ENCODE measurements around the gene CD58.
"Not testable (repeated sequence)": the region's sequence is repeated elsewhere in the genome, so short reads cannot be mapped to it uniquely, and the experiment has no call there.

Gene CD58, protein sequence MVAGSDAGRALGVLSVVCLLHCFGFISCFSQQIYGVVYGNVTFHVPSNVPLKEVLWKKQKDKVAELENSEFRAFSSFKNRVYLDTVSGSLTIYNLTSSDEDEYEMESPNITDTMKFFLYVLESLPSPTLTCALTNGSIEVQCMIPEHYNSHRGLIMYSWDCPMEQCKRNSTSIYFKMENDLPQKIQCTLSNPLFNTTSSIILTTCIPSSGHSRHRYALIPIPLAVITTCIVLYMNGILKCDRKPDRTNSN

DNA sequence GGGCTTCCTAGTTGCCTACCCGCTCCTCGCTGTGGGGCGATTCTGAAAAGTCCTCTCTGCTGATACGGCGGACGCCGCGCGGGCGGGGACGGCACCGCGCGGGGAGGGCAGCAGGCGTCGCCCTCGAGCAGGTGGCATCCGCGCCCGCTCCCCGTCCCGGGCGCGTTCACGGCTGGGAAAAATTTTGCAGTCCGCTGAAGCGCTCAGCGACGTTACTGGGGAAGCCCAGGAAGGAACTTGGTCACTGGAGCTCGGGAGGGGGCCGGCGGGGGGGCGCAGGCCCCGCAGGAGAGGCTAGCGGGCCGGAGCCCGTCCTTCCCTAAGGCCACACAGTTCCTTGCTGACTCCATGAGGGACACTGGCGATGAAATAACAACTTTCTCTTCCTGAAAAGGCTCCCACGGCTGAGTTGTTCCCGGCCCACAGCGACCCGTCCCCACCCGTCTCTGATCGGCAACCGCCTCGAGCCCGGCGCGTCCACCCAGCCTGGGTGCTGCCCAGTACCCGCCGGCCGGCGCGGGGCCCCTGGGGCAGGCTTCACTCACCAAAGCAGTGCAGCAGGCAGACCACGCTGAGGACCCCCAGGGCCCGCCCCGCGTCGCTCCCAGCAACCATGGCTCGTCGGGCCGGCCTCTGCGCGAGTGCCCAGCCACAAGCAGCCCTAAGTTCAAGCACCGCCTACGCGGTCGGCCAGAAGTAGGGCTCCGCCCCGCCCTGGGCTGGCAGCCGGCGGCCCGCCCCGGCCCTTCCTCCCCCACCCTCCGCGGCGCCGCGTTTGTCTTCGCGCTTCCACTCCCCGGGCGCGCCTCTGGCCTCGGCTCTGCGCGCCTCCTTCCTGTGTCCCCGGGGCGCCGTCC, at the start of gene CD58:
TSS of gene CD58 (minus strand) at position 669 of the 857 bp plus-strand sequence. CDS start at position 615, 54 bp downstream.
- Mint-ChIP-seq H3K4me1 (peaks cover 78% of the 10 kb centered on the region), H3K4me3 (peak within 1 kb of the TSS; percentile 98), H3K27me3 (no peaks in the 10 kb centered on the region), H3K9me3 (no peaks in the 10 kb centered on the region), H3K27ac (peak within 1 kb of the TSS; percentile 99), H3K36me3 (peaks cover 45% of the 10 kb centered on the region)
- ATAC-seq: peak; percentile 94

DNA sequence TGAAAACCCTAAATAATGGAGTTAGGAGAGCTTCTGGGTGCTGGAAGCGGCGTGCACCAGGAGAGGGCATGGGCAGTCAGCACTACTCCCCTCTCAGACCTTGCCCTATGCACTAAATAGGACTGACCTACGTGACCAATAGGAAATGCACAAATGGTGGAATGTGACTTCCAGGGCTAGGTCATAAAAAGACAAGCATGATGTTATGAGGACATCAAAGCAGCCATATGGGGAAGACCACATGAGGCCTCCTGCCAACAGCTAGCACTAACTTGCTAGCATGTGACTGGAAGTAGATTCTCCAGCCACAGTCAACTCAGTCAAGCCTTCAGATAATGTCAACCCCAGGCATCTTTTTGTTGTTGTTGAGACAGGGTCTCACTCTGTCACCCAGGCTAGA, 49.6 kb upstream of the CD58 start:
- H3K4me1 Mint-ChIP-seq, H3K27ac Mint-ChIP-seq, H3K4me3 Mint-ChIP-seq, H3K9me3 Mint-ChIP-seq, H3K27me3 Mint-ChIP-seq, ATAC-seq: not testable (repeated sequence)
- peaks cover 18% of the 10 kb centered on the region for H3K36me3 Mint-ChIP-seq

DNA sequence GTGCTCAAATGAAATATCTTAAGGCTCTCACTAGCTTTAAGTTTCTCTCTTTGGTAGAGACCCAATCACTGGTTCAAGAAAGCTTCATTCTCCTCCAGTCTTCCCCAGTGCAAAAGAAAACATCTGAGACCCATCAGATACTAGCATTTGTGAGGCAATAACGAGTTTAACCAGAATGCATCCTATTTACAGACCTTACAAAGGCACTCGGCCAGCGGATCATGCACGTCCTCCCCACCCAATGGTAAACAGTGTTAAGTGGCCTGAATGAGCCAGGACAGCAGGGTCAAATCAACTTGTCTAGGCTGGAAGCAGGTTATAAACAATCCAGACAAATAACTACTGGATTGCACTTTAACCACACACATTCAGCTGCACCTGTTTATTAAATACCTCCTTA, 48.3 kb upstream of the CD58 start:
- peaks cover 24% of the 10 kb centered on the region for H3K36me3 Mint-ChIP-seq
- H3K27me3 Mint-ChIP-seq, H3K4me1 Mint-ChIP-seq, H3K9me3 Mint-ChIP-seq, H3K4me3 Mint-ChIP-seq, H3K27ac Mint-ChIP-seq, ATAC-seq: not testable (repeated sequence)

DNA sequence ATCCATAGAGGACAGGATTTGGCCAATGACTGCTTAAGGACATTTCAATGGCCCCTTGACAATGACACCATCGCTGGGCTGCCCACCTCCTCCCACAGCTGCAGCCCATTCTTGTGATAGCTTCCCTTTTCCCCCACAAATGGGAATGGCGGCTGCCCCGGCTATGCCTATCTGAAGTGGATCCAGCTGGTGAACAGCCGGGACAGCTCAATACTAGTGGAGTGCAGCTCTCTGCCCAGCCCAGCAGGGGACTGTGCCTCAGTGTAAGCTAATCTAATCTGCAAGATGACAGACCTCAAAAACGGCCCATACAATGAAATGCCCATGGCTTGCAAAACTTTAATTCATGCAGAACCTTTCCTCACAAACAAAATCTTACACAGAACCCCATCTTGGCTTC, 47.0 kb upstream of the CD58 start:
- H3K36me3 Mint-ChIP-seq: peaks cover 25% of the 10 kb centered on the region
- not testable (repeated sequence) for ATAC-seq, H3K4me3 Mint-ChIP-seq, H3K27ac Mint-ChIP-seq, H3K4me1 Mint-ChIP-seq, H3K9me3 Mint-ChIP-seq, H3K27me3 Mint-ChIP-seq

DNA sequence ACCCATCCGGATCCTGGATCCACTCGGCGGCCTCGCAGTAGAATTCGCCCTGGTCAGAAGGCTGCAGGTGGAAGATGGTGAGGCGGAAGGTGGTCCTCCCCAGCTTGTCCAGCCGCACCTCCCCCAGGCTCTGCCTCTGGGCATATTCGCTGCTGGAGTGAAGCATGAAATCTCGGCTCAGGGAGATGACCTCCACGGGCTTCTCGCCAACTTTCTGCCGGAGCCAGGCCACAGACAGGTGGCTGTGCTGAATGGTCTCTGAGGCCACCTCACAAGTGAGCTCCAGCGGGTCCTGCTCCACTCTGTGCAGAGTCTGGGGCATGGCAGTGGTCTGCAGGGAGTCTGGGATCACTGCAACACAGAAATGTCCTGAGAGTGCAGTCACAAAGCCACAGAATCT, 43.0 kb upstream of the CD58 start:
- H3K4me1 Mint-ChIP-seq: peaks cover 22% of the 10 kb centered on the region
- H3K27me3 Mint-ChIP-seq, H3K9me3 Mint-ChIP-seq, H3K27ac Mint-ChIP-seq, ATAC-seq, H3K4me3 Mint-ChIP-seq: not testable (repeated sequence)
- H3K36me3 Mint-ChIP-seq: peaks cover 43% of the 10 kb centered on the region

DNA sequence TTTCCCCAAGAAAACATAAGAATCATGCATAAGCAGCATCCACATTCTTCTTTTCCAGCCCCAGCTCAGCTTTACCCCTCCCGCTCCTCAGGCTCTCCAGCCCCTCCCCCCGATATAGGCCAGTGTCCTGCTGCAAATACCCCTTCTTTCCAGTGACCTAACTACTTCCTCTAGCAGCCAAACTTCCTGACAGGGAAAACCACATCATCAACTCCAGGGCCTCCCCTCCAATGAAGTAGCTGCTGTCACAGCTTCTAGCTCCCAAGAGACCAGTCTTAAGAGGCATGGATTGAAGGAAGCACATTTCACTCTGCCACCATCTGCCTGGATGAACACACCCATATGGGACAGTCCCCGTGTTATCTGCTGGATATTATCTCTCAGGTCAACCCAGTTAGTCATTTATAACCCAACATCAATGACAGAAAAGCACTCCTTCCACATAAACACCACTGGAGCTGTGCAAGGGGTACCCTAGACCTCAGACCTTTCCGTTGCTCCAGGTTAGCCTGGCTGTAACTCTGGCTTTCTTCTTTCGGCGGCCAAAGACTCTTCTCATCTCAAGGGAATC, 39.1 kb upstream of the CD58 start:
- H3K27me3 Mint-ChIP-seq, H3K9me3 Mint-ChIP-seq, H3K4me3 Mint-ChIP-seq: not testable (repeated sequence)
- peak overlapping the region; percentile 58 for H3K27ac Mint-ChIP-seq
- ATAC-seq: peak; percentile 28
- peaks cover 31% of the 10 kb centered on the region for H3K36me3 Mint-ChIP-seq
- peaks cover 46% of the 10 kb centered on the region for H3K4me1 Mint-ChIP-seq

DNA sequence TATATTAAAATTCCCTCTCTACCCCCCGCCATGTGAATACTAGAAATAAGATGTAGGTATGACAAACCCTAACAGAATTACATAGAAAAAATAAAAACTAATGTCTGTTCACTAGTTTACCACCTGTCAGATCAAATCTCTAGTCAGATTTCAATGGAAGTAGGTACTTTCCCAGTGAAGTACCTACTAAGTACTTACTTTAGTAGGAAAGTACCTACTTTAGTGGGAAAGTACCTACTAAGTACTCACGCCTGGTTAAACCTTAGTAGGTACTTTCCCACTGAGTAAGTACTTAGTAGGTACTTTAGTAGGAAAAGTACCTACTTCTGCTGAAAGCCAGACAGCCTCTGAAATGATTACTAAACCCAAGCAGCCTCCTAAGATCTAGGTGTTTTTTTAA, 38.0 kb upstream of the CD58 start:
- peak overlapping the region; percentile 58 for H3K27ac Mint-ChIP-seq
- H3K9me3 Mint-ChIP-seq, H3K4me3 Mint-ChIP-seq, H3K27me3 Mint-ChIP-seq: not testable (repeated sequence)
- H3K36me3 Mint-ChIP-seq: peaks cover 31% of the 10 kb centered on the region
- peaks cover 46% of the 10 kb centered on the region for H3K4me1 Mint-ChIP-seq
- peak; percentile 26 for ATAC-seq

DNA sequence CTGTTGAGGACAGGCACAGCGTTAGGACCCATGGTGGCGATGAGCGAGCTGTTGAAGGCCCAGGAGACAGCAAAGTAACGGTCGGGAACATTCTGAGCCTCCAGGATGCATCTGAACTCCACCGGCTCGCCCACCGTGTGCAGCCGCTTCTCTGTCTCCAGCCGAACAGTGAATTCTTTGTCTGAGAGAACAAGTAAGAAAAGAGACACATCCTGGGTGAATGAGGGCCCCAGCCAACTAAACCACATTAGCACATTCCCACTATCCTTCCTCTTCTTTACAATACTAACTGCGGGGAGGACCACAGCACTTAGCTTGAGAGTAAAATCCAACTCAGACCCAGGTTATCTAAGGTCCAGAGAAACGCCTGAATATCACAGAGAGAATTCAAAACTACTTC, 37.3 kb upstream of the CD58 start:
- peak overlapping the region; percentile 31 for H3K4me3 Mint-ChIP-seq
- not testable (repeated sequence) for ATAC-seq, H3K27me3 Mint-ChIP-seq, H3K9me3 Mint-ChIP-seq
- peak overlapping the region; percentile 58 for H3K27ac Mint-ChIP-seq
- H3K4me1 Mint-ChIP-seq: peaks cover 46% of the 10 kb centered on the region
- H3K36me3 Mint-ChIP-seq: peaks cover 36% of the 10 kb centered on the region

DNA sequence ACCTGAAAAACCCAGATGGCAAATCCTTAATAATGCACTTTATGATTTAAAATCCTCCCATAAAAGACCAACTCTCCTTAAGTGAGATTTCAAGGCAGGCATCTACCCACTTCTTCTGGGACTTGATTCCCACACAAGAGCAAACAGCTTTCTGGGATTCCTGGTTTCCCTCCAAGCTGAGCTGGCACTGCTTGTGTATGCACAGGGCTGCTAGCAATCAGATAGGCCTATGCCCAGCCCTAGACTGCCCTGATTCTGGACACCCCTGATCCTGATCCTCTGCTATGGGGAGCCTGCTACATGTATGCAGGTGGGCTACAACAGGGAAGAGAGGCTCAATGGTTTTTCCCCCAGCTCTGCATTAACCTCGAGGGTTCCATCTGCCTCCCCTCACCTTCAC, 36.6 kb upstream of the CD58 start:
- Mint-ChIP-seq H3K36me3 (peaks cover 32% of the 10 kb centered on the region), H3K27ac (peak overlapping the region; percentile 58), H3K4me1 (peaks cover 46% of the 10 kb centered on the region)
- H3K27me3 Mint-ChIP-seq, ATAC-seq, H3K9me3 Mint-ChIP-seq, H3K4me3 Mint-ChIP-seq: not testable (repeated sequence)

DNA sequence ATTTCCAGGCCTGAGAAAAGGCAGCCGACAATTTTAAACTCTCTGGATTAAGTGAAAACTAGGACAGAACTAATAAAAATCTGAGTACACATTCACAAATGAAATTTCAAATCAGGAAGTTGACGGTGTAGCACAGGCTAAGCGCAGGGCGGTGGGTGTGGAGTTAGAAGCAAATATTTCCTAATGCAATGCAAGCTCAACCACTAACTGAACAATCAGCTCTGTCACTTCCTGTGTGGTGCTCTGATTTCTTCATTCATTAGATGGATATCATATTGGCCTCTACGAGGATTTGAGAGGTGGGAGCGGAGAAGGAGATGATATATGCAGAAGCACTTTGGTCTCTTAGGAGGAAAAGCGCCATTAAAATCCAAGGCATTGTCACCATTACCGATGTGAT, 35.2 kb upstream of the CD58 start:
- H3K9me3 Mint-ChIP-seq, H3K27ac Mint-ChIP-seq, ATAC-seq, H3K27me3 Mint-ChIP-seq: not testable (repeated sequence)
- Mint-ChIP-seq H3K36me3 (peaks cover 21% of the 10 kb centered on the region), H3K4me3 (peak overlapping the region; percentile 11), H3K4me1 (peaks cover 46% of the 10 kb centered on the region)

DNA sequence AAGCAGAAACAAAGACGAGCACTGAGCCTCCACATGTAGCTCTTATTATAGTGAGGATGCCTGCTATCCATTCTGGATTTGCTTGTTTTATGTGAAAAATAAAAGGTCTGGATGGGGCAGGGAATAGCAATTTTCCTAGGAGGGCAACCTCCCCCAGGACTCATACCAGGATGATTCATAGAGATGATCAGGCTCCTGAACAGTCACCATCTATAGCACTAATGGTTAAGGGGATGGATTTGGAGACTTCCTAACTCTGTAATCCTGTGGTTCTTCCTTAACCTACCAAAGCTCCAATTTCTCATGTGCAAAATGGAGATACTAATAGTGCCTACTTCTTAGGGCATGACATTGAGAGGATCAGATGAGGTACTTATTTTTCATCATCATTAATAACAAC, 34.5 kb upstream of the CD58 start:
- ATAC-seq: no peak

DNA sequence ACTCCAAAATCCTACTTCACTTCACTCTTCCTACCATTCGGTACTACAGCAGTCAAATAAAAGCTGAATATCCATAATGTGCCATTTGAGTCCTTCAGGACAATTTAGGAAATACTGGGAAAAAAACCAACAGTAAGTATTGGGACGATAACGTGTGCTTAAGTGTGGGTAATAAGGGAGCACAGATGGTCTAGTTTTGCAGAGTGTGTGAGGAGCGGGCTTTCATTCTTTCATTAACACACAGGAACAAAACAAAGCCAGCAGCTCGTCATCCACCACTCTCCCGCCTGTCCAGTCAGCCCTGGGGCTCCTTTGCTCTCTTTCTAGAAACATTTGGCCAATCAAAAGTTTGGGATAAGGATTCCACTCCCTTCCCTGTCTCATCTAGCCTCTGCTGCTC, 33.6 kb upstream of the CD58 start:
- not testable (repeated sequence) for H3K27me3 Mint-ChIP-seq

More for the DNA sequence above, 34.5 kb upstream of the CD58 start:
- H3K36me3 Mint-ChIP-seq: peaks cover 14% of the 10 kb centered on the region
- H3K4me1 Mint-ChIP-seq: peaks cover 40% of the 10 kb centered on the region
- H3K27ac Mint-ChIP-seq: no peak overlapping the region
- H3K9me3 Mint-ChIP-seq: peaks cover 2% of the 10 kb centered on the region
- no peak overlapping the region for H3K4me3 Mint-ChIP-seq
- H3K27me3 Mint-ChIP-seq: no peaks in the 10 kb centered on the region

DNA sequence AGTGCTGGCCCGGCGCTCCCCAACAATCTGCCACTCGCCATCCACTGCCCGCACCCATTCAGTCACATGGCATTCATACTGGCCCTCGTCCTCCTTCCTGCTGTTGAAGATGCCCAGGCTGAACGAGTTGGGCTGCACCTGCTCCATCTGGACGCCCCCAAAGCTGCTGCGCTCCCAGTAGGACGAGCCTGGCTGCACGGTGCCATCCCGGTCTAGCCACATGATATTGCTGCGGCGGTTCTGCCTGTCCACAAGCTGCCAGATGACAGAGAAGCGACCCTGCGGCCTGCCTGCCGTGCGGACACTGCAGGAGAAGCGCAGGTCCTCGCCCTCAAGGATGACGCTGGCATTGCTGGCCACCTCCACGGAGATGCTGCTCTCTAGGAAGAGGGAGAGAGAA, 32.8 kb upstream of the CD58 start:
- not testable (repeated sequence) for H3K27ac Mint-ChIP-seq, H3K27me3 Mint-ChIP-seq, ATAC-seq, H3K9me3 Mint-ChIP-seq, H3K4me3 Mint-ChIP-seq
- peaks cover 12% of the 10 kb centered on the region for H3K36me3 Mint-ChIP-seq
- H3K4me1 Mint-ChIP-seq: peaks cover 34% of the 10 kb centered on the region

More for the DNA sequence above, 33.6 kb upstream of the CD58 start:
- Mint-ChIP-seq H3K4me1 (peaks cover 31% of the 10 kb centered on the region), H3K36me3 (peaks cover 12% of the 10 kb centered on the region)
- H3K9me3 Mint-ChIP-seq, ATAC-seq, H3K27ac Mint-ChIP-seq, H3K4me3 Mint-ChIP-seq: not testable (repeated sequence)

DNA sequence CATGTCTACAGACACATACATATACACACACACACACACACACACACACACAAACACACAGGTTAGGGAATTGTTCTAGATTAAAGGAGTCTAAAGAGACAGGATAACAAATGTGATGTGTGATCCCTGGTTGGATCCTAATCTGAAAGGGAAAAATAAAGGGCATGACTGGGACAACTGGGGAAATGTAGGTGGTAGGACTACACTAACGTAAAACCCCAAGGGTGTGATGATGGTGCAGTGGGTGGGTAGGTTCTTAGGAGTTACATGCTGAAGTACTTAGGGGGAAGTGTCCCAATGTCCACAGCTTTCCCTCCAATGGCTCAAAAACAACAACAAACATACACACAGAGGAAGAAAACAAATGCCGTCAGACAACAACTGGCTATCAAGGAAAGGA, 28.5 kb upstream of the CD58 start:
- H3K4me3 Mint-ChIP-seq, H3K9me3 Mint-ChIP-seq, H3K27me3 Mint-ChIP-seq, H3K27ac Mint-ChIP-seq, ATAC-seq: not testable (repeated sequence)
- Mint-ChIP-seq H3K36me3 (peaks cover 18% of the 10 kb centered on the region), H3K4me1 (peaks cover 42% of the 10 kb centered on the region)

DNA sequence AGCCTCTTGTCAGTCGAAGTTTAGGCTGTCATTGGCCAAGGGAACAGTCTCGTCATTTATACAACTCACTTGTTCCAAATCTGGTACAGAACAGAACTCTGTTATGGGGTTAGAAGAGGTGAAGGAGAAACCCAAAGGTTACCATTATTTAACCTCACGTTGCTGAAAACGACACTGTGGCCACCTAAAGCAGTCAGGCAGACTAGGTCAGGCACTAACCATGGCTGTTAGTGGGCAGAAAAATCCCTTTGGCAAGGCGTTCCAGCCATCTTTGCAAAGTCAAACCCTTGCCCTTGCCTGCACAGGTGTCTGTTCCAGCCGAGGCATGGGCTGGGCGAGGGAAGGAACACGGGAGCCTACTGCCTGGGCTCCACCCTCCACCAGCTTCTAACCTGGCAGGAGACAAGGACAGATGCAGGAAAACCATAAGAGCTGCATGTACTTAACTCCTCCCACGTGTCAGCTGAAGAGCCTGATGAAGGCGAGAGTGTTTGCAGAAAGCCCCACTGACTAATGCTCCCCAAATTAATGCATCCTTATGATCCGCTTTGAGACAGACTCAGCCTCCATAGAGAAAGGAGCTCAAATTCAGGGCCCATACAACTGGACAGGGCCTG, 27.7 kb upstream of the CD58 start:
- H3K4me3 Mint-ChIP-seq, H3K27me3 Mint-ChIP-seq, H3K9me3 Mint-ChIP-seq, ATAC-seq: not testable (repeated sequence)
- peak overlapping the region; percentile 63 for H3K27ac Mint-ChIP-seq
- peaks cover 45% of the 10 kb centered on the region for H3K4me1 Mint-ChIP-seq
- H3K36me3 Mint-ChIP-seq: peaks cover 14% of the 10 kb centered on the region

All from stimulated activated memory B cell treated with anti-CD40 and anti-IgM and Interleukin-4, amounts not matched to agents 10 μg/mL and 1 μg/mL and 100 μg/mL, for 72 hours (primary cell).